HFF-Myc (cell line): ENCODE results near the gene ASTN1.

Experiments used
- DNase-seq: peaks from one replicate; pipeline ENCODE4 v3.0.0-alpha.2; 2011; ENCODE audit warnings: low read depth; ENCODE audit errors: extremely low read depth
- H3K4me3 ChIP-seq: replicated peaks from 2 replicates; pipeline ENCODE4 v1.5.1; 2011; ENCODE audit warnings: low read depth, mild to moderate bottlenecking, control low read depth, low read length
- TF ChIP-seq, protein P1 (sequence below): IDR thresholded peaks from 2 replicates; pipeline ENCODE4 v1.5.1; 2012; ENCODE audit warnings: mild to moderate bottlenecking, low read depth, low read length, control low read depth; ENCODE audit errors: missing control alignments

The ASTN1 gene

DNA sequence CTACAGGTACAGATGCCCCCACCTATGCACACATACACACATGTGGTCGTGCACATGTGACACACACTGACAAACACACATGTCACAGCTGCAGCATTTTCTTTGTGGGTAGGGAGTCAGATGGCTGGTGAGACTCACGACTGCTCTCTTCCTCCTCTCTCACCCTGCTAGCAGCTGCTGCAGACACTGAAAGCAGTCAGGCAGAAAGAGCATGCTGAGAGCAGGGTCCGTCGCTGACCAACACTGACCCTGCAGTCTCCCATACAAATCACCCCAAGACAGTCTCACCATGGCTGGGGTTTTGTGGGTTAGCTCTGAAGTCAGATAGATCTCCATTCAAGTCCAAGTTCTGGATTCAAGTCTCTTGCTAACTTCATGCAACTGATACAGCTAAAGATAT lies 188.3 kb downstream of the ASTN1 start:
- TF ChIP-seq, protein P1, sequence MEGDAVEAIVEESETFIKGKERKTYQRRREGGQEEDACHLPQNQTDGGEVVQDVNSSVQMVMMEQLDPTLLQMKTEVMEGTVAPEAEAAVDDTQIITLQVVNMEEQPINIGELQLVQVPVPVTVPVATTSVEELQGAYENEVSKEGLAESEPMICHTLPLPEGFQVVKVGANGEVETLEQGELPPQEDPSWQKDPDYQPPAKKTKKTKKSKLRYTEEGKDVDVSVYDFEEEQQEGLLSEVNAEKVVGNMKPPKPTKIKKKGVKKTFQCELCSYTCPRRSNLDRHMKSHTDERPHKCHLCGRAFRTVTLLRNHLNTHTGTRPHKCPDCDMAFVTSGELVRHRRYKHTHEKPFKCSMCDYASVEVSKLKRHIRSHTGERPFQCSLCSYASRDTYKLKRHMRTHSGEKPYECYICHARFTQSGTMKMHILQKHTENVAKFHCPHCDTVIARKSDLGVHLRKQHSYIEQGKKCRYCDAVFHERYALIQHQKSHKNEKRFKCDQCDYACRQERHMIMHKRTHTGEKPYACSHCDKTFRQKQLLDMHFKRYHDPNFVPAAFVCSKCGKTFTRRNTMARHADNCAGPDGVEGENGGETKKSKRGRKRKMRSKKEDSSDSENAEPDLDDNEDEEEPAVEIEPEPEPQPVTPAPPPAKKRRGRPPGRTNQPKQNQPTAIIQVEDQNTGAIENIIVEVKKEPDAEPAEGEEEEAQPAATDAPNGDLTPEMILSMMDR = no peak
- H3K4me3 ChIP-seq = no peak overlapping the region
- no peak for DNase-seq

DNA sequence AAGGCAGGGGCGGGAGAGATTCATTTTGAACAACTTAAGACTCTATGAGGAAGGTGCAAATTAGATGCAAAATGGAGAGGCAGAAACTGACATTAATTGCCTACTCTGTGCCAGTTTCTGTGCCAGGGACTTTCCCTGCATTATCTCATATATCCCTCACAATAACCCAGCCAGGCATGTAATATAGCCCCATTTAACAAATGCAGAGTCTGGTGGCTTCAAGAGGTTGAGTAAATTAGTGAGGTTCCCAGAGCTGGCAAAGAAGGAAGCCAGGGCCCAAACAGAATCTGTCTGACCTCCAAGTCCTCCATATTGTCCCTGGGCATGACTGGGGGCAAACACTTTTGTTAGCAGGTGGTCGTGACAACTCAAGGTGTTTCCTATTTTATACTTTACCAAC lies 199.8 kb downstream of the ASTN1 start:
- no peak for DNase-seq
- TF ChIP-seq, protein P1 = no peak
- no peak overlapping the region for H3K4me3 ChIP-seq

DNA sequence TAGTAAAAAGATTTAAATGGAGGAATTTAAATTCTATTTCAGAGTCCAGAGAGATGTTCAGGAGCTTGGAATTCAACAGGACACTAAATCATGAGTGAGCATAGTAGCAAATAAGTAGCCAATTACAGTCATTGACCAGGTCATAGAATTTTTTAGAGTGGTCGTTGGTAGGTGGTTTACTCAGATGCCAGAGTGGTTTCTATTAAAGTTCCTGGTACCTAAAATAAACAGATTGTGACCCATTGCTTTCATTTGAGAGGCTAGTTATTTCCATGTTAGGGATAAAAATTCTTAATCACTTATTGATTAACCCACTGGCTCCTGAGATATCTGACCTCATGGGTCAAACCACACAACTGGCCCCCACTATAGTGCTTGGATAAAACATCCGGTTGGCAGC lies 201.3 kb downstream of the ASTN1 start:
- H3K4me3 ChIP-seq = no peak overlapping the region
- TF ChIP-seq, protein P1 = no peak
- DNase-seq = no peak

DNA sequence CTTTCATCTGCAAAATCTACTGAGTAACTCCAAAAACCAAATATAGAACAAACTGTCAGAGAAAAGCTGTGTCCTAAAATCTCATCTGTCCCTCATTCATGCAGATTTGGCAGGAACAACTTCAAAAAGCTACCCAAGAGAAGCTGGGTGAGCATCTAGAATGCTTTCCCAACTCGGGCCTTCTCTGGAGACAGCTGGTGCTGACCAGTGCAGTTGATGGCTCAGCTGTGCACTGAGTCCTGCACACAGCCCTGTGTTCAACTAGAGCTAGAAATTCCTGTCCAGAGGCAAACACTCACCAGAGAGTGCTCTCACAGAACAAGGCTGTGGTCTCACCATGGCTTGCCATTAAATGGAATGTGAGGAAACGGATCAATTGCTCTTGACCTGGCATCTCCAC lies 202.8 kb downstream of the ASTN1 start:
- TF ChIP-seq, protein P1 = no peak
- DNase-seq = no peak
- no peak overlapping the region for H3K4me3 ChIP-seq

DNA sequence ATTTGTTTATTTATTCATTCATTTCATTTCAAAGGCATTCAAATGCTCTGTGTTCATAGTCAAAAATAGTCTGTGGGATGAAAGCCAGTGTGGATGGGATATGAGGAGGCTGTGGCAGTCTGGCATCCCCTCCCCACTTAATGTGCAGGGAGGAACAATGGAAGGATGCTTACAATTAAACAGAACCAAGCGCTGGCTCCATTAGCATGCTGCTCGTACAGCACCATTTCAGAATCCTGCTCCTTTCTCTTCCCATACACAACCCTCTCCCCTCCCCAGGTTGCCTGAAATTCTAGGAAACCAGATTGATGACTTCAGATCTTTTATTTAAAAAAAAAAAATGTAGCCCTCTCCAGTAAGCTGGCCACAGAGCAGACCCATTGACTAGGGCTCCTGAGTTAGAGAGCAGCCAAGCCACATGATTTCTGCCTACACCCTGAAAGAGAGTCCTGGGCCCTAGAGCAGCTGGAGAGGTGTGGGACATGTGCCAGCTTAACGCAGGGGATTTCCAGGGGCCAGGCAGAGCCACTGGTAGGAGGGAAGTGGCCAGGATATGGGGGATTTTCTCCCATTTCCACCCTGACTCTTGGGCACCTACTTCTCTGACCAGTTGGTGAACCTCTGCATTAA lies 205.2 kb downstream of the ASTN1 start:
- no peak overlapping the region for H3K4me3 ChIP-seq
- no peak for DNase-seq
- TF ChIP-seq, protein P1 = no peak

DNA sequence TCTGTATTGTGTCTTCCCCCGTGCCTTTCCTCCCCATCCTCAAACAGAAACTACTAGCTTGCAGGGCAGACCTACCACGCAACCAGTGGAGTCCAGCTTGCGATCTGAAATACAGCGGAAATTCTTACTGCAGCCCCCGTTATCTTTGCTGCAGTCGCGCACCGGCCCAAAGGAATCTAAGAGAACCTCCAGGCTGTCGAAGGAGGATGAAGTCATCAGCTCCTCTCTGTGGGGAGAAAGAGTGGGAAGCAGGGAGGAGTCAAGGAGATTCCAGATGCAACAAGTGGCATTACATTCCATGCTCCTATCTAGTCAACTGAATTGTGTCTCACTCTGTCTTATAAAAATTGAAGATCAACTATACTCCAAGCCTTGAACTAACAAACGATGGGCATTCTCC lies 206.9 kb downstream of the ASTN1 start:
- H3K4me3 ChIP-seq = no peak overlapping the region
- DNase-seq = no peak
- TF ChIP-seq, protein P1 = no peak

DNA sequence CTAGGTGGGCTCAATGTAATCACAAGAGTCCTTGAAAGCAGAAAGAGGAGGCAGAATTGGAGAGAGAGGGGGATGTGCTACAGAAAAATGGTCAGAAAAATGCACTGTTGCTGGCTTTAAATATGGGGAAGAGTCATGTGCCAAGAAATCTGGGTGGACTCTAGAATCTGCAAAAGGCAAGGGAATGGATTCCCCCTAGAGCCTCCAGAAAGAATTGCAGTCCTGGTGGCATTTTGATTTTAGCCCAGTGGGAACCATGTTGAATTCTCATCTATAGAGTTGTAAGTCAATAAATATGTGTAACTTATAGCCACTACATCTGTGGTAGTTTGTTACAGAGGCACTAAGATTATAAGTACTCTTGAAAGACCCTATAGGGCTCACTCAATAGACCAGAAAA lies 210.3 kb downstream of the ASTN1 start:
- TF ChIP-seq, protein P1 = no peak
- H3K4me3 ChIP-seq = no peak overlapping the region
- no peak for DNase-seq
